ENCODE results near the gene SLC19A2. TPM values are rescaled to one million over a fixed set of nuclear protein-coding genes. Genes with fewer than 3 reads are reported as not detected.

The SLC19A2 gene
- total RNA-seq, 1 experiment from 2014 or later: 4.9 TPM

GRCh38 chr1:169451218-169451824, 34.4 kb downstream of the SLC19A2 start:
- CTCF ChIA-PET: no interaction called here
- no peaks in the 10 kb centered on the region for H3K79me2 ChIP-seq (ENCODE audit: low read depth)
- no peaks in the 10 kb centered on the region for H3K9me3 ChIP-seq (ENCODE audit: insufficient read depth, low read depth)
- H3K36me3 ChIP-seq (ENCODE audit: low read depth): no peaks in the 10 kb centered on the region
- DNase-seq: peak in 1 of 2 experiments; percentile 57
- H3K4me1 ChIP-seq (replicated peaks; ENCODE audit: insufficient read depth): 0 out of 2 replicates have a peak, but pooled peaks cover 5% of the 10 kb centered on the region
- no peaks in the 10 kb centered on the region for H3K27me3 ChIP-seq (ENCODE audit: insufficient read depth, low read depth)
- BruUV-seq (replicated peaks): no TSS peak
- no peaks in the 10 kb centered on the region for H4K20me1 ChIP-seq (ENCODE audit: insufficient read depth)
- no peak overlapping the region for H3K27ac ChIP-seq
- TF ChIP-seq CTCF (conservative IDR thresholded peaks at IDR 0.05): no peak
- TF ChIP-seq EZH2 (IDR thresholded peaks at IDR 0.05; ENCODE audit: low read depth): no peak
- H2AFZ ChIP-seq: no peak overlapping the region
- POLR2A ChIA-PET (ENCODE audit: unreplicated experiment): no interaction called here
- H3K9me2 ChIP-seq (ENCODE audit: insufficient read depth): 0 out of 2 replicates have a peak, but pooled peaks cover 4% of the 10 kb centered on the region
- intact Hi-C loops (cut with micrococcal nuclease; ENCODE audit: unreplicated experiment): no loop called here
- no peak overlapping the region for H3K4me3 ChIP-seq
- H3K4me2 ChIP-seq: no peak overlapping the region
- no peaks in the 10 kb centered on the region; the same call in 1 of the 2 replicates for H3F3A ChIP-seq (ENCODE audit: insufficient read depth, low read depth)

GRCh38 chr1:169443923-169444322, 41.8 kb downstream of the SLC19A2 start:
- H3K4me2 ChIP-seq: no peak overlapping the region
- no peaks in the 10 kb centered on the region for H3K4me1 ChIP-seq (replicated peaks; ENCODE audit: insufficient read depth)
- no peaks in the 10 kb centered on the region for H3F3A ChIP-seq (ENCODE audit: insufficient read depth, low read depth)
- no peaks in the 10 kb centered on the region for H3K79me2 ChIP-seq (ENCODE audit: low read depth)
- H3K9me2 ChIP-seq (ENCODE audit: insufficient read depth): 0 out of 2 replicates have a peak, but pooled peaks cover 5% of the 10 kb centered on the region
- no peak overlapping the region for H2AFZ ChIP-seq
- TF ChIP-seq EZH2 (IDR thresholded peaks at IDR 0.05; ENCODE audit: low read depth) (no peak), CTCF (conservative IDR thresholded peaks at IDR 0.05) (no peak)
- H3K36me3 ChIP-seq (ENCODE audit: low read depth): no peaks in the 10 kb centered on the region
- no peaks in the 10 kb centered on the region for H3K27me3 ChIP-seq (ENCODE audit: insufficient read depth, low read depth)
- H4K20me1 ChIP-seq (ENCODE audit: insufficient read depth): no peaks in the 10 kb centered on the region
- intact Hi-C loops (cut with micrococcal nuclease; ENCODE audit: unreplicated experiment): no loop called here
- CTCF ChIA-PET: no interaction called here
- no peak for DNase-seq
- no peak overlapping the region for H3K4me3 ChIP-seq
- POLR2A ChIA-PET (ENCODE audit: unreplicated experiment): no interaction called here
- H3K9me3 ChIP-seq (ENCODE audit: insufficient read depth, low read depth): no peaks in the 10 kb centered on the region
- H3K27ac ChIP-seq: no peak overlapping the region
- BruUV-seq (replicated peaks): no TSS peak

GRCh38 chr1:169427081-169427641, 58.6 kb downstream of the SLC19A2 start, which contains the start of gene CCDC181:
Gene CCDC181 (minus strand): TSS chr1:169427474. CDS start chr1:169424927, 2,547 bp downstream.
- no peak for DNase-seq
- Histone ChIP-seq H3K4me3 (no peak within 1 kb of the TSS), H3K27me3 (ENCODE audit: insufficient read depth, low read depth) (no peaks in the 10 kb centered on the region), H3K9me2 (ENCODE audit: insufficient read depth) (no peaks in the 10 kb centered on the region; the same call in none of the 2 replicates), H3K9me3 (ENCODE audit: insufficient read depth, low read depth) (0 out of 2 replicates have a peak, but pooled peaks cover 2% of the 10 kb centered on the region), H3K4me2 (no peak within 1 kb of the TSS), H3F3A (ENCODE audit: insufficient read depth, low read depth) (no peaks in the 10 kb centered on the region), H3K79me2 (ENCODE audit: low read depth) (no peaks in the 10 kb centered on the region), H3K27ac (no peak within 1 kb of the TSS), H3K36me3 (ENCODE audit: low read depth) (no peaks in the 10 kb centered on the region), H2AFZ (no peak within 1 kb of the TSS), H4K20me1 (ENCODE audit: insufficient read depth) (no peaks in the 10 kb centered on the region), H3K4me1 (replicated peaks; ENCODE audit: insufficient read depth) (no peaks in the 10 kb centered on the region)
- no TSS peak for BruUV-seq (replicated peaks)
- TF ChIP-seq EZH2 (IDR thresholded peaks at IDR 0.05; ENCODE audit: low read depth): no peak
- no peak for TF ChIP-seq CTCF (conservative IDR thresholded peaks at IDR 0.05)
- intact Hi-C loops (cut with micrococcal nuclease; ENCODE audit: unreplicated experiment): no loop called here
- CTCF ChIA-PET: no interaction called here
- POLR2A ChIA-PET (ENCODE audit: unreplicated experiment): interaction anchor here (0.6 kb wide), 1 partner anchor 59 kb away, joined by 3 read pairs; the partner anchor contains the start of gene SLC19A2

Data from PC-9 (cell line).